Endothelial cell of umbilical vein (primary cell): ENCODE data around the gene RHEX. TPM values are rescaled to one million over a fixed set of nuclear protein-coding genes. Genes with fewer than 3 reads are reported as not detected.

Source experiments
- BruUV-seq: library from RNA; stranded (reverse); fragments of 400-500 nt; replicated peaks from 2 replicates; lab custom pipeline; 2021; lab: Mats Ljungman, UMichigan
- CTCF ChIA-PET: fragments of 300-600, 350-600 bp; sonication (Branson Sonifier 250); formaldehyde crosslinking; loops from one replicate; lab custom pipeline; 2021; ENCODE audit warnings: antibody characterized with exemption, inconsistent platforms; lab: Charles Lee
- POLR2A ChIA-PET: fragments of 300-600, 350-600 bp; sonication (Branson Sonifier 250); formaldehyde crosslinking; loops from one replicate; lab custom pipeline; 2021; ENCODE audit warnings: antibody characterized with exemption, inconsistent platforms; lab: Charles Lee
- DNase-seq: peaks from one replicate; pipeline ENCODE4 v3.0.0-alpha.2; 2011; ENCODE audit warnings: low read depth, low spot score
- FAIRE-seq: peaks from 2 replicates; lab custom pipeline; 2011; peaks lifted over from hg19 to GRCh38; lab: Jason Lieb, UNC
- H2AFZ ChIP-seq: 2 replicates; pipeline ENCODE4 v1.6.0; 2012; ENCODE audit warnings: low read depth, low read length, control low read depth, inconsistent platforms
- H3K27ac ChIP-seq: 2 replicates; pipeline ENCODE4 v1.5.1; 2011; ENCODE audit warnings: low read depth, mild to moderate bottlenecking, control low read depth, low read length, moderate library complexity; ENCODE audit not compliant: insufficient read depth
- H3K27me3 ChIP-seq, 2 experiments: 2 replicates each; pipeline versions ENCODE4 v1.6.0 to v1.6.1; 2011; ENCODE audit warnings: low read length in 2 of 2, mixed read lengths in 1 of 2; ENCODE audit not compliant: control insufficient read depth in 2 of 2, insufficient read depth in 2 of 2
- H3K36me3 ChIP-seq, 2 experiments: 2 replicates in 1 of 2; 3 replicates in 1 of 2; pipeline ENCODE4 v1.5.1; 2011; ENCODE audit warnings: low read length in 2 of 2, mild to moderate bottlenecking in 1 of 2, moderate library complexity in 1 of 2; ENCODE audit not compliant: control insufficient read depth in 2 of 2, insufficient read depth in 2 of 2; ENCODE audit errors: extremely low read depth in 1 of 2
- H3K4me1 ChIP-seq: 3 replicates; pipeline ENCODE4 v1.5.1; 2011; ENCODE audit warnings: mild to moderate bottlenecking, low read length; ENCODE audit not compliant: control insufficient read depth, insufficient read depth; ENCODE audit errors: extremely low read depth
- H3K4me2 ChIP-seq: 2 replicates; pipeline ENCODE4 v1.6.1; 2011; ENCODE audit warnings: low read length, control low read depth, mixed read lengths; ENCODE audit not compliant: insufficient read depth
- H3K4me3 ChIP-seq, 3 experiments: fragments of 200-600 bp in 1 of 3; sonication (generic), shearing (Covaris generic) in 1 of 3; replicated peaks in 1 of 3; 2 replicates each; pipeline ENCODE4 v1.5.1; 2011 to 2016; ENCODE audit warnings: control low read depth in 3 of 3, low read length in 3 of 3, mild to moderate bottlenecking in 2 of 3, inconsistent platforms in 1 of 3, low read depth in 1 of 3, moderate library complexity in 1 of 3; ENCODE audit not compliant: insufficient read depth in 1 of 3
- H3K79me2 ChIP-seq: 2 replicates; pipeline ENCODE4 v1.6.0; 2012; ENCODE audit warnings: low read length, inconsistent platforms; ENCODE audit not compliant: control insufficient read depth, insufficient read depth
- H3K9ac ChIP-seq: replicated peaks from 2 replicates; pipeline ENCODE3; 2011; ENCODE audit warnings: low read length, control low read depth; ENCODE audit not compliant: insufficient read depth; ENCODE audit errors: extremely low read depth
- H3K9me1 ChIP-seq: replicated peaks from 3 replicates; pipeline ENCODE4 v1.6.0; 2011; ENCODE audit warnings: mild to moderate bottlenecking, low read length; ENCODE audit not compliant: control insufficient read depth, insufficient read depth; ENCODE audit errors: extremely low read depth
- H3K9me3 ChIP-seq: replicated peaks from 2 replicates; pipeline ENCODE4 v1.5.1; 2012; ENCODE audit warnings: low read length, inconsistent platforms; ENCODE audit not compliant: control insufficient read depth, insufficient read depth
- H4K20me1 ChIP-seq: replicated peaks from 2 replicates; pipeline ENCODE3; 2011; ENCODE audit warnings: mild to moderate bottlenecking, low read length; ENCODE audit not compliant: control insufficient read depth, insufficient read depth; ENCODE audit errors: extremely low read depth
- EZH2 ChIP-seq: IDR thresholded peaks from 2 replicates; pipeline ENCODE4 v1.6.1; 2012; ENCODE audit warnings: borderline replicate concordance, low read depth, mild to moderate bottlenecking, moderate library complexity, low read length, inconsistent platforms; ENCODE audit not compliant: severe bottlenecking
- FOS ChIP-seq: IDR thresholded peaks from 2 replicates; pipeline ENCODE4 v1.6.1; 2011; ENCODE audit warnings: mild to moderate bottlenecking, low read length, moderate library complexity, borderline replicate concordance; ENCODE audit not compliant: insufficient read depth
- GATA2 ChIP-seq: IDR thresholded peaks from 2 replicates; pipeline ENCODE4 v1.7.0; 2011; ENCODE audit warnings: low read depth, mild to moderate bottlenecking, moderate library complexity, mixed read lengths, low read length; ENCODE audit not compliant: insufficient read length, insufficient read depth
- JUN ChIP-seq: IDR thresholded peaks from 2 replicates; pipeline ENCODE4 v1.6.1; 2011; ENCODE audit warnings: borderline replicate concordance, low read depth; ENCODE audit not compliant: insufficient read length, insufficient read depth
- MAX ChIP-seq: IDR thresholded peaks from 2 replicates; pipeline ENCODE4 v1.6.1; 2011; ENCODE audit not compliant: insufficient read depth, insufficient read length
- MYC ChIP-seq: IDR thresholded peaks from one replicate; pipeline ENCODE4 v1.6.1; 2011; ENCODE audit warnings: mild to moderate bottlenecking, low read depth, low read length
- POLR2A ChIP-seq: IDR thresholded peaks from 2 replicates; pipeline ENCODE4 v1.6.1; 2012; ENCODE audit warnings: low read depth, mild to moderate bottlenecking, control low read depth, low read length
- POLR2AphosphoS5 ChIP-seq: IDR thresholded peaks from 2 replicates; pipeline ENCODE4 v1.6.1; 2012; ENCODE audit warnings: low read depth, mild to moderate bottlenecking, control low read depth, low read length, moderate library complexity; ENCODE audit not compliant: insufficient read depth
- dilution Hi-C: fragments of 300-500 bp; cut with MboI; formaldehyde crosslinking; loops from one replicate; pipeline ENCODE4 v1.15.0; 2019; ENCODE audit warnings: low sequenced_read_pairs; ENCODE audit not compliant: extremely low pct_ligation_motif_present
- intact Hi-C: fragments of 100-400 bp; cut with micrococcal nuclease; formaldehyde crosslinking; loops from one replicate; pipeline ENCODE4 v1.10.0; 2022
- polyA plus RNA-seq, 4 experiments: library from polyadenylated mRNA; depleted of rRNA in 3 of 4; stranded (reverse) in 3 of 4; unstranded in 1 of 4; fragments of >200 nt; gene quantifications; 2 replicates each; pipeline versions ENCODE4 v1.2.1 to v1.2.3, GENCODE V29; 2011 to 2012; ENCODE audit warnings: missing spikeins in 1 of 4
- total RNA-seq: library from RNA; stranded (reverse); gene quantifications from 2 replicates; pipeline ENCODE4 v1.2.3, GENCODE V29; 2021
- TF ChIP-seq, protein P1 (sequence below), 2 donors: IDR thresholded peaks; 1 replicate in 1 of 2; 2 replicates in 1 of 2; pipeline ENCODE4 v1.5.1; 2011; ENCODE audit warnings: low read length in 2 of 2, mild to moderate bottlenecking in 2 of 2, moderate library complexity in 2 of 2, control low read depth in 1 of 2, inconsistent platforms in 1 of 2, low read depth in 1 of 2; ENCODE audit not compliant: insufficient read depth in 1 of 2; ENCODE audit errors: extremely low read depth in 1 of 2

RHEX gene
- total and polyA plus RNA-seq, 2 donors (not counting 3 experiments of a cell fraction or from before 2014, with no cell fraction given), result not detected

DNA sequence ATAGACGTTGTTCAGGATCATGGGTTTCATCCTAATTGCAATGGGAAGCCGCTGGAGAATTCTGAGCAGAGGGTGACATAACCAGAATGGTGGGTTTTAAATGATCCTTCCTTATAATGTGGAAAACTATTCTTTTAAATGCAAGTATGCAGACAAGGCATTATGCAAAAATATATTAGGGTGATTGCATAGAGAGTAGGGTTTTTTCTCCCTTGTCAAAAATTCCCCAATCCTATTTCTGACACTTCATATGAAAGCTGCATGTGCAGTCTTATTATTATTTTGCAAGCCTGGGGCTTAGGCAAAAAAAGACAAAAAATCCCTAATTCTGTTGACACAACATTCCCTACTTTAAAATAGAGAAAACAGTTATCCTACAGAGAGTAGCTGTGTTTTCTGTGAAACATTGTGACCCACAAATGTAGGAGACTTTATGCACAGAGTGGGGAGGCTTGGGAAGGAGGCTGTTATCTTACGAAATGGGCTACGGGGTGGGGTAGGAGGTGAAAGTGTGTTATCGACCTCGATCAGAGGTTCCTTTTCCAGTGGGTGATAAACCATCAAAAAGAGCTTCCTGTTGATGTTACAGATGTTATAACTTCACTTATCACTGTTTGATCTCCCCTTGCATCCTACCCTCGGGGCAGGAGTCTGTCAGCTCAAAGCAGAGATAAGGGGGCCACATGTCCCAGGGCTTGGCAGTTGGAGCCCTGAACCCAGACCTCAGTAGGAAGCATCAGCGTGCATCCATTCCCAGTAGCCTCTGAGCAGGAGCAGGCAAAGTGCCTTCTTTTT is 27.2 kb downstream of the RHEX start:
- CTCF ChIA-PET, result interaction anchor here (1.0 to 1.2 kb wide), 2 partner anchors 26 kb away, joined by 3 read pairs; no protein-coding TSS in a partner anchor
- no peak for TF ChIP-seq JUN
- TF ChIP-seq, protein P1, sequence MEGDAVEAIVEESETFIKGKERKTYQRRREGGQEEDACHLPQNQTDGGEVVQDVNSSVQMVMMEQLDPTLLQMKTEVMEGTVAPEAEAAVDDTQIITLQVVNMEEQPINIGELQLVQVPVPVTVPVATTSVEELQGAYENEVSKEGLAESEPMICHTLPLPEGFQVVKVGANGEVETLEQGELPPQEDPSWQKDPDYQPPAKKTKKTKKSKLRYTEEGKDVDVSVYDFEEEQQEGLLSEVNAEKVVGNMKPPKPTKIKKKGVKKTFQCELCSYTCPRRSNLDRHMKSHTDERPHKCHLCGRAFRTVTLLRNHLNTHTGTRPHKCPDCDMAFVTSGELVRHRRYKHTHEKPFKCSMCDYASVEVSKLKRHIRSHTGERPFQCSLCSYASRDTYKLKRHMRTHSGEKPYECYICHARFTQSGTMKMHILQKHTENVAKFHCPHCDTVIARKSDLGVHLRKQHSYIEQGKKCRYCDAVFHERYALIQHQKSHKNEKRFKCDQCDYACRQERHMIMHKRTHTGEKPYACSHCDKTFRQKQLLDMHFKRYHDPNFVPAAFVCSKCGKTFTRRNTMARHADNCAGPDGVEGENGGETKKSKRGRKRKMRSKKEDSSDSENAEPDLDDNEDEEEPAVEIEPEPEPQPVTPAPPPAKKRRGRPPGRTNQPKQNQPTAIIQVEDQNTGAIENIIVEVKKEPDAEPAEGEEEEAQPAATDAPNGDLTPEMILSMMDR (IDR thresholded peaks at IDR 0.05; ENCODE audit: extremely low read depth in 1 of 2, insufficient read depth in 1 of 2, low read depth in 1 of 2, low read length in 2 of 2), result no peak
- no peak for TF ChIP-seq POLR2AphosphoS5
- no peak for TF ChIP-seq GATA2
- TF ChIP-seq MYC, result no peak
- no peak for TF ChIP-seq MAX
- no peak for TF ChIP-seq POLR2A
- no peak for TF ChIP-seq FOS
- TF ChIP-seq EZH2, result no peak
- Histone ChIP-seq H3K4me3 (no peak overlapping the region), H2AFZ (no peak overlapping the region), H3K9me3 (no peaks in the 10 kb centered on the region), H3K4me1 (no peaks in the 10 kb centered on the region), H3K36me3 (no peaks in the 10 kb centered on the region), H3K4me2 (no peak overlapping the region), H3K27me3 (peaks cover 0 to 15% of the 10 kb centered on the region in 2 experiments), H3K27ac (no peak overlapping the region), H3K9ac (no peak overlapping the region), H3K9me1 (no peaks in the 10 kb centered on the region), H3K79me2 (no peaks in the 10 kb centered on the region), H4K20me1 (no peaks in the 10 kb centered on the region)
- no peak for FAIRE-seq
- BruUV-seq, result no TSS peak
- POLR2A ChIA-PET, result no interaction called here
- dilution Hi-C loops (no loop called here), intact Hi-C loops (no loop called here)
- DNase-seq, result no peak
